ENCODE measurements around the gene LPAR1. TPM values are rescaled to one million over a fixed set of nuclear protein-coding genes. Genes with fewer than 3 reads are reported as not detected.

Gene LPAR1
- total and polyA plus RNA-seq, 10 of the 15 experiments (the other 5 are each of a cell fraction or from before 2014, with no cell fraction given) = 3.3 to 12.9 (median 8.4) TPM

GRCh38 chr9:111078391-111079038, 40.2 kb upstream of the LPAR1 start:
- H3K4me2 ChIP-seq (ENCODE audit: control insufficient read depth, insufficient read depth) = peak overlapping the region; percentile 2; the same call in 1 of the 2 replicates
- intact Hi-C loops (cut with micrococcal nuclease; ENCODE audit: unreplicated experiment) = loop anchor here (1.0 to 5.0 kb wide), 3 partner anchors 14 to 69 kb away; no protein-coding TSS in a partner anchor
- no peaks in the 10 kb centered on the region for H3K79me2 ChIP-seq (ENCODE audit: control insufficient read depth, insufficient read depth, low read length)
- ATAC-seq (peak; percentile 83), FAIRE-seq (no peak), DNase-seq (ENCODE audit: low read depth, low spot score) (peak; percentile 60)
- WGBS (ENCODE audit: insufficient coverage, insufficient replicate concordance, low lambda C conversion rate, missing lambda C conversion rate) = 9% methylated on average over 1 of the region's 1 CpG
- POLR2A ChIA-PET = interaction anchor here (0.6 to 4.0 kb wide), 7 partner anchors 9 to 215 kb away, joined by 3 to 22 read pairs (median 4); no protein-coding TSS in a partner anchor
- in situ Hi-C loops (cut with MboI) = no loop called here
- SMC1A ChIA-PET (ENCODE audit: uncharacterized antibody, unreplicated experiment) = interaction anchor here (0.9 to 4.3 kb wide), 15 partner anchors 13 to 271 kb away, joined by 3 to 64 read pairs (median 4); partner anchors contain the start of gene LPAR1
- H3K4me1 ChIP-seq (ENCODE audit: control insufficient read depth, insufficient read depth, low read length) = no peaks in the 10 kb centered on the region
- H3K36me3 ChIP-seq (ENCODE audit: control insufficient read depth in 2 of 2, insufficient read depth in 2 of 2, low read length in 1 of 2) = no peaks in the 10 kb centered on the region
- H3K27ac ChIP-seq (ENCODE audit: control insufficient read depth, insufficient read depth) = peak overlapping the region; percentile 50
- no TSS peak for BruUV-seq (replicated peaks)
- no peaks in the 10 kb centered on the region for H3K9me3 ChIP-seq (replicated peaks; ENCODE audit: control insufficient read depth, insufficient read depth, low read length)
- RAD21 ChIA-PET (ENCODE audit: unreplicated experiment) = interaction anchor here (0.6 to 5.3 kb wide), 11 partner anchors 9 to 210 kb away, joined by 3 to 36 read pairs (median 3); partner anchors contain the start of gene LPAR1
- no peaks in the 10 kb centered on the region for H3K27me3 ChIP-seq (replicated peaks in 1 of 2; ENCODE audit: control insufficient read depth in 2 of 2, insufficient read depth in 2 of 2, low read length in 1 of 2)
- H3K4me3 ChIP-seq = no peak overlapping the region
- no peaks in the 10 kb centered on the region for H4K20me1 ChIP-seq (ENCODE audit: control insufficient read depth, insufficient read depth)
- no peak overlapping the region for H3K9ac ChIP-seq (ENCODE audit: control insufficient read depth, insufficient read depth, low read length)
- H2AFZ ChIP-seq (ENCODE audit: control insufficient read depth, low read depth, low read length) = no peak overlapping the region
- CTCF ChIA-PET = interaction anchor here (0.7 to 2.4 kb wide), 6 partner anchors 10 to 76 kb away, joined by 3 to 7 read pairs (median 3); no protein-coding TSS in a partner anchor
- peak; percentile 24; the same call in 1 of the 2 replicates for TF ChIP-seq PKNOX1 (IDR thresholded peaks at IDR 0.05)
- no peak for TF ChIP-seq TARDBP (IDR thresholded peaks at IDR 0.05; ENCODE audit: borderline replicate concordance)
- TF ChIP-seq SREBF2 (IDR thresholded peaks at IDR 0.05; ENCODE audit: low read length) = no peak
- 0 out of 2 replicates have a peak, but pooled peaks have one; percentile 30 for TF ChIP-seq STAT3 (IDR thresholded peaks at IDR 0.05; ENCODE audit: low read depth, low read length)
- no peak for TF ChIP-seq NFXL1 (IDR thresholded peaks at IDR 0.05; ENCODE audit: borderline replicate concordance)
- no peak for TF ChIP-seq ELK1 (IDR thresholded peaks at IDR 0.05; ENCODE audit: low read depth, low read length)
- no peak for TF ChIP-seq YY1 (IDR thresholded peaks at IDR 0.05; ENCODE audit: low read depth, low read length)
- TF ChIP-seq NKRF (conservative IDR thresholded peaks at IDR 0.05) = no peak
- peak; percentile 94 for TF ChIP-seq MEF2A (IDR thresholded peaks at IDR 0.05; ENCODE audit: insufficient read depth, low read depth, low read length)
- peak; percentile 24; the same call in 1 of the 2 replicates for TF ChIP-seq SMC3 (IDR thresholded peaks at IDR 0.05; ENCODE audit: borderline replicate concordance, low read length)
- no peak for TF ChIP-seq RAD21 (IDR thresholded peaks at IDR 0.05; ENCODE audit: insufficient read depth, low read depth, low read length)
- TF ChIP-seq MYB (IDR thresholded peaks at IDR 0.05; ENCODE audit: borderline replicate concordance, low read depth, low read length) = no peak
- TF ChIP-seq POLR2A (IDR thresholded peaks at IDR 0.05; ENCODE audit: low read depth, low read length) = no peak
- no peak for TF ChIP-seq PAX5 (IDR thresholded peaks at IDR 0.05; ENCODE audit: borderline replicate concordance, low read depth, low read length)
- TF ChIP-seq NFYA (IDR thresholded peaks at IDR 0.05; ENCODE audit: borderline replicate concordance, low read depth, low read length) = no peak
- TF ChIP-seq TAF1 (IDR thresholded peaks at IDR 0.05; ENCODE audit: borderline replicate concordance, low read depth, low read length) = no peak
- TF ChIP-seq, protein P1, sequence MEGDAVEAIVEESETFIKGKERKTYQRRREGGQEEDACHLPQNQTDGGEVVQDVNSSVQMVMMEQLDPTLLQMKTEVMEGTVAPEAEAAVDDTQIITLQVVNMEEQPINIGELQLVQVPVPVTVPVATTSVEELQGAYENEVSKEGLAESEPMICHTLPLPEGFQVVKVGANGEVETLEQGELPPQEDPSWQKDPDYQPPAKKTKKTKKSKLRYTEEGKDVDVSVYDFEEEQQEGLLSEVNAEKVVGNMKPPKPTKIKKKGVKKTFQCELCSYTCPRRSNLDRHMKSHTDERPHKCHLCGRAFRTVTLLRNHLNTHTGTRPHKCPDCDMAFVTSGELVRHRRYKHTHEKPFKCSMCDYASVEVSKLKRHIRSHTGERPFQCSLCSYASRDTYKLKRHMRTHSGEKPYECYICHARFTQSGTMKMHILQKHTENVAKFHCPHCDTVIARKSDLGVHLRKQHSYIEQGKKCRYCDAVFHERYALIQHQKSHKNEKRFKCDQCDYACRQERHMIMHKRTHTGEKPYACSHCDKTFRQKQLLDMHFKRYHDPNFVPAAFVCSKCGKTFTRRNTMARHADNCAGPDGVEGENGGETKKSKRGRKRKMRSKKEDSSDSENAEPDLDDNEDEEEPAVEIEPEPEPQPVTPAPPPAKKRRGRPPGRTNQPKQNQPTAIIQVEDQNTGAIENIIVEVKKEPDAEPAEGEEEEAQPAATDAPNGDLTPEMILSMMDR (IDR thresholded peaks at IDR 0.05 in 2 of 3, conservative IDR thresholded peaks at IDR 0.05 in 1 of 3; ENCODE audit: control insufficient read depth in 2 of 3, extremely low read depth in 1 of 3, insufficient read depth in 1 of 3, low read depth in 3 of 3, low read length in 3 of 3) = no peak
- peak; percentile 23; the same call in 1 of the 2 replicates for TF ChIP-seq CREM (IDR thresholded peaks at IDR 0.05; ENCODE audit: low read depth)

All from GM12878 (cell line).